IMR-90 (cell line): ENCODE measurements around the gene GLI1. TPM values are rescaled to one million over a fixed set of nuclear protein-coding genes. Genes with fewer than 3 reads are reported as not detected.

Experiments used
- ATAC-seq: fragments of 200-7000 bp; cut with Tn5 transposase; 2 replicates; pipeline ENCODE4 v1.9.1; 2020; ENCODE audit warnings: low read depth, mild to moderate bottlenecking, moderate library complexity
- BruUV-seq: library from RNA; stranded (reverse); fragments of 400-500 nt; replicated peaks from 2 replicates; lab custom pipeline; 2021; lab: Mats Ljungman, UMichigan
- CTCF ChIA-PET: fragments of 300-600 bp; formaldehyde crosslinking; extraction: SDS; loops from one replicate; lab custom pipeline; 2021; ENCODE audit warnings: antibody characterized with exemption; lab: Yijun Ruan, JAX
- POLR2A ChIA-PET: fragments of 300-600 bp; sonication (Branson Sonifier 250); formaldehyde crosslinking; loops from one replicate; lab custom pipeline; 2022; ENCODE audit warnings: antibody characterized with exemption; ENCODE audit not compliant: unreplicated experiment; lab: Charles Lee
- DNase-seq: peaks from one replicate; pipeline ENCODE4 v3.0.0; 2013
- H2AFZ ChIP-seq: replicated peaks from 2 replicates; pipeline ENCODE3; 2013; ENCODE audit warnings: low read length, mild to moderate bottlenecking; ENCODE audit not compliant: poor library complexity
- H2AK5ac ChIP-seq: 2 replicates; pipeline ENCODE4 v1.6.1; 2013; ENCODE audit warnings: low read depth, low read length, inconsistent platforms
- H2AK9ac ChIP-seq: replicated peaks from 2 replicates; pipeline ENCODE3; 2013; ENCODE audit warnings: mild to moderate bottlenecking, low read depth, low read length, moderate library complexity; ENCODE audit not compliant: poor library complexity
- H2BK120ac ChIP-seq: 2 replicates; pipeline ENCODE4 v1.6.1; 2013; ENCODE audit warnings: low read depth, low read length, inconsistent platforms
- H2BK15ac ChIP-seq: 3 replicates; pipeline ENCODE4 v1.6.1; 2013; ENCODE audit warnings: low read depth, low read length, inconsistent platforms
- H2BK20ac ChIP-seq: 2 replicates; pipeline ENCODE4 v1.6.1; 2013; ENCODE audit warnings: low read depth, mild to moderate bottlenecking, inconsistent platforms, low read length, moderate library complexity
- H2BK5ac ChIP-seq: 2 replicates; pipeline ENCODE4 v1.6.1; 2013; ENCODE audit warnings: mild to moderate bottlenecking, low read depth, low read length, inconsistent platforms; ENCODE audit not compliant: poor library complexity, severe bottlenecking
- H3K14ac ChIP-seq: replicated peaks from 2 replicates; pipeline ENCODE4 v1.6.1; 2013; ENCODE audit warnings: low read depth, low read length, inconsistent platforms
- H3K18ac ChIP-seq: 2 replicates; pipeline ENCODE4 v1.6.1; 2013; ENCODE audit warnings: low read depth, low read length, control low read depth
- H3K23ac ChIP-seq: 2 replicates; pipeline ENCODE4 v1.6.1; 2013; ENCODE audit warnings: low read depth, low read length, inconsistent platforms
- H3K27ac ChIP-seq: 2 replicates; pipeline ENCODE4 v1.5.1; 2013; ENCODE audit warnings: mild to moderate bottlenecking, control low read depth, low read length; ENCODE audit not compliant: insufficient read depth
- H3K27me3 ChIP-seq: 2 replicates; pipeline ENCODE4 v1.6.1; 2013; ENCODE audit warnings: low read length; ENCODE audit not compliant: control insufficient read depth, insufficient read depth
- H3K36me3 ChIP-seq: 2 replicates; pipeline ENCODE4 v1.6.1; 2013; ENCODE audit warnings: low read length, mixed read lengths; ENCODE audit not compliant: control insufficient read depth, insufficient read depth
- H3K4ac ChIP-seq: 2 replicates; pipeline ENCODE4 v1.6.1; 2013; ENCODE audit warnings: low read depth, low read length, inconsistent platforms
- H3K4me1 ChIP-seq: 2 replicates; pipeline ENCODE4 v1.6.1; 2013; ENCODE audit warnings: low read length, mixed read lengths; ENCODE audit not compliant: control insufficient read depth, insufficient read depth
- H3K4me2 ChIP-seq: 2 replicates; pipeline ENCODE4 v1.6.1; 2013; ENCODE audit warnings: low read depth, mild to moderate bottlenecking, control low read depth, low read length, moderate library complexity
- H3K4me3 ChIP-seq: 2 replicates; pipeline ENCODE4 v1.5.1; 2013; ENCODE audit warnings: low read depth, mild to moderate bottlenecking, control low read depth, low read length, moderate library complexity; ENCODE audit not compliant: insufficient read depth
- H3K56ac ChIP-seq: 2 replicates; pipeline ENCODE4 v1.6.1; 2013; ENCODE audit warnings: low read length, inconsistent platforms; ENCODE audit not compliant: insufficient read depth; ENCODE audit errors: extremely low read depth
- H3K79me1 ChIP-seq, 2 experiments: 2 replicates each; pipeline ENCODE4 v1.6.1; 2013; ENCODE audit warnings: low read length in 2 of 2, inconsistent platforms in 1 of 2, low read depth in 1 of 2
- H3K9ac ChIP-seq: 2 replicates; pipeline ENCODE4 v1.6.1; 2013; ENCODE audit warnings: low read depth, low read length, control low read depth
- H3K9me1 ChIP-seq: 2 replicates; pipeline ENCODE4 v1.6.1; 2013; ENCODE audit warnings: low read length, inconsistent platforms; ENCODE audit not compliant: insufficient read depth
- H3K9me3 ChIP-seq: 2 replicates; pipeline ENCODE4 v1.6.1; 2013; ENCODE audit warnings: low read length; ENCODE audit not compliant: control insufficient read depth, insufficient read depth
- H4K20me1 ChIP-seq: 2 replicates; pipeline ENCODE4 v1.6.1; 2013; ENCODE audit warnings: low read length, inconsistent platforms; ENCODE audit not compliant: insufficient read depth
- H4K5ac ChIP-seq: 2 replicates; pipeline ENCODE4 v1.6.1; 2013; ENCODE audit warnings: mild to moderate bottlenecking, low read depth, low read length, control low read depth
- H4K8ac ChIP-seq, 2 experiments: 2 replicates each; pipeline ENCODE4 v1.6.1; 2013; ENCODE audit warnings: low read depth in 2 of 2, low read length in 2 of 2, control low read depth in 1 of 2, inconsistent platforms in 1 of 2
- H4K91ac ChIP-seq: 2 replicates; pipeline ENCODE4 v1.6.1; 2013; ENCODE audit warnings: low read depth, low read length, inconsistent platforms; ENCODE audit not compliant: insufficient read depth
- BHLHE40 ChIP-seq: fragments of 150-350 bp; IDR thresholded peaks from 2 replicates; pipeline ENCODE4 v1.6.1; 2016; ENCODE audit warnings: mild to moderate bottlenecking, low read depth, low read length
- CEBPB ChIP-seq: IDR thresholded peaks from 2 replicates; pipeline ENCODE4 v1.6.1; 2012; ENCODE audit warnings: low read depth, low read length, improper control_type of control experiment
- CHD1 ChIP-seq: IDR thresholded peaks from 2 replicates; pipeline ENCODE4 v1.6.1; 2012; ENCODE audit warnings: low read depth, low read length, improper control_type of control experiment
- CTCF ChIP-seq: conservative IDR thresholded peaks from 2 replicates; pipeline ENCODE4 v1.5.1; 2012; ENCODE audit warnings: mild to moderate bottlenecking, low read depth, low read length, improper control_type of control experiment
- ELK1 ChIP-seq: fragments of 150-350 bp; IDR thresholded peaks from 2 replicates; pipeline ENCODE4 v1.6.1; 2016; ENCODE audit warnings: low read depth, mild to moderate bottlenecking, low read length, moderate library complexity, borderline replicate concordance
- FOS ChIP-seq: fragments of 150-350 bp; IDR thresholded peaks from 2 replicates; pipeline ENCODE4 v1.6.1; 2016; ENCODE audit warnings: low read depth, low read length
- MAFK ChIP-seq: IDR thresholded peaks from 2 replicates; pipeline ENCODE4 v1.6.1; 2012; ENCODE audit warnings: low read depth, low read length, improper control_type of control experiment
- MAZ ChIP-seq: IDR thresholded peaks from 2 replicates; pipeline ENCODE4 v1.6.1; 2012; ENCODE audit warnings: low read depth, mild to moderate bottlenecking, low read length, improper control_type of control experiment, moderate library complexity, borderline replicate concordance
- MXI1 ChIP-seq: IDR thresholded peaks from 2 replicates; pipeline ENCODE4 v1.6.1; 2012; ENCODE audit warnings: low read depth, mild to moderate bottlenecking, low read length, moderate library complexity, borderline replicate concordance
- NFE2L2 ChIP-seq: fragments of 150-350 bp; IDR thresholded peaks from 2 replicates; pipeline ENCODE4 v1.6.1; 2016; ENCODE audit warnings: low read depth, mild to moderate bottlenecking, low read length
- RAD21 ChIP-seq: IDR thresholded peaks from 2 replicates; pipeline ENCODE4 v1.6.1; 2012; ENCODE audit warnings: low read length, improper control_type of control experiment
- RCOR1 ChIP-seq: IDR thresholded peaks from 2 replicates; pipeline ENCODE4 v1.6.1; 2012; ENCODE audit warnings: mild to moderate bottlenecking, low read length, improper control_type of control experiment; ENCODE audit not compliant: insufficient replicate concordance
- RFX5 ChIP-seq: IDR thresholded peaks from 2 replicates; pipeline ENCODE4 v1.8.0; 2012; ENCODE audit warnings: low read depth, mild to moderate bottlenecking, low read length, moderate library complexity
- SMC3 ChIP-seq: fragments of 150-350 bp; IDR thresholded peaks from 2 replicates; pipeline ENCODE4 v1.6.1; 2016; ENCODE audit warnings: low read depth, mild to moderate bottlenecking, antibody characterized with exemption, low read length, moderate library complexity
- WGBS, 2 experiments: methylation state at CpG; one replicate each; pipeline versions ENCODE4 v1.1.5 to v1.1.7; 2013; ENCODE audit warnings: missing lambda C conversion rate in 2 of 2; ENCODE audit not compliant: insufficient read length in 1 of 2; ENCODE audit errors: extremely low coverage in 2 of 2; 5-methylcytosine and 5-hydroxymethylcytosine counted together
- dilution Hi-C: fragments of 300-500 bp; cut with HindIII; formaldehyde crosslinking; loops from one replicate; pipeline ENCODE4 v1.14.3; 2018; ENCODE audit warnings: low sequenced_read_pairs; ENCODE audit not compliant: unreplicated experiment
- in situ Hi-C: fragments of 300-500 bp; cut with MboI; formaldehyde crosslinking; loops from 3 replicates; pipeline ENCODE4 v1.14.3; 2019; ENCODE audit warnings: low sequenced_read_pairs, inconsistent platforms, mixed read lengths
- intact Hi-C: fragments of 100-400 bp; cut with micrococcal nuclease; formaldehyde crosslinking; loops from 2 replicates; pipeline ENCODE4 v1.10.0; 2022
- polyA plus RNA-seq, 3 experiments: library from polyadenylated mRNA; depleted of rRNA; stranded (reverse); fragments of >200 nt; gene quantifications; 2 replicates each; pipeline ENCODE4 v1.2.3, GENCODE V29; 2012; ENCODE audit warnings: low replicate concordance in 1 of 3
- total RNA-seq: library from RNA; depleted of rRNA; stranded (reverse); fragments of >200 nt; gene quantifications from 2 replicates; pipeline ENCODE4 v1.2.3, GENCODE V29; 2012

The GLI1 gene
- total and polyA plus RNA-seq, 2 of the 4 experiments (the other 2 are of a cell fraction), result 1.3 to 3.8 TPM

DNA sequence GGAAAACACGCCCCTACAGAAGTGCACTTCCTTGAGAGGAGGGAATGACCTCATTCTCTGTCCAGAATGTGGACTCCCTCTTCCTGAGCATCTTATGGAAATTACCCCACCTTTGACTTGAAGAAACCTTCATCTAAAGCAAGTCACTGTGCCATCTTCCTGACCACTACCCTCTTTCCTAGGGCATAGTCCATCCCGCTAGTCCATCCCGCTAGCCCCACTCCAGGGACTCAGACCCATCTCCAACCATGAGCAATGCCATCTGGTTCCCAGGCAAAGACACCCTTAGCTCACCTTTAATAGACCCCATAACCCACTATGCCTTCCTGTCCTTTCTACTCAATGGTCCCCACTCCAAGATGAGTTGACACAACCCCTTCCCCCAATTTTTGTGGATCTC, 9.5 kb upstream of the GLI1 start:
- no peak overlapping the region for H3K9ac ChIP-seq
- in situ Hi-C loops, result loop anchor here (5.0 kb wide), 2 partner anchors 138 to 183 kb away; no protein-coding TSS in a partner anchor
- dilution Hi-C loops, result no loop called here
- CTCF ChIA-PET, result no interaction called here
- H3K9me3 ChIP-seq, result no peaks in the 10 kb centered on the region
- H4K5ac ChIP-seq, result no peak overlapping the region
- no peak overlapping the region for H2BK120ac ChIP-seq
- H2BK5ac ChIP-seq, result no peak overlapping the region
- ATAC-seq, result no peak
- no peak overlapping the region for H3K4me2 ChIP-seq
- no peak overlapping the region for H3K14ac ChIP-seq
- 48% methylated on average over 2 of the region's 3 CpGs; no CpG with 5 or more reads in 1 of the 2 experiments for WGBS, 2 experiments
- H2BK20ac ChIP-seq, result no peak overlapping the region
- H3K4me3 ChIP-seq, result no peak overlapping the region
- no peaks in the 10 kb centered on the region for H4K20me1 ChIP-seq
- POLR2A ChIA-PET, result no interaction called here
- no peak overlapping the region for H4K91ac ChIP-seq
- H3K79me1 ChIP-seq, result peaks cover 0 to 10% of the 10 kb centered on the region in 2 experiments; a peak in 1 of 4 replicates
- no peak overlapping the region; the same call in 2 of the 3 replicates for H2BK15ac ChIP-seq
- H3K18ac ChIP-seq, result no peak overlapping the region
- H4K8ac ChIP-seq, result no peak overlapping the region
- no peak for DNase-seq
- no peak overlapping the region for H2AK9ac ChIP-seq
- H2AK5ac ChIP-seq, result no peak overlapping the region
- no peaks in the 10 kb centered on the region for H3K27me3 ChIP-seq
- peaks cover 18% of the 10 kb centered on the region for H3K9me1 ChIP-seq
- H3K4ac ChIP-seq, result no peak overlapping the region
- H3K4me1 ChIP-seq, result peaks cover 21% of the 10 kb centered on the region
- intact Hi-C loops, result loop anchor here (5.0 kb wide), 1 partner anchor 78 kb away; no protein-coding TSS in a partner anchor
- no peak overlapping the region for H2AFZ ChIP-seq
- no peak overlapping the region for H3K23ac ChIP-seq
- H3K56ac ChIP-seq, result no peak overlapping the region
- TF ChIP-seq ELK1 (no peak), RFX5 (no peak), MAFK (no peak), RAD21 (no peak), FOS (no peak), CHD1 (no peak), MXI1 (no peak), SMC3 (no peak), CTCF (no peak), CEBPB (no peak), BHLHE40 (no peak), RCOR1 (no peak), NFE2L2 (no peak), MAZ (no peak)
- no peaks in the 10 kb centered on the region for H3K36me3 ChIP-seq
- no TSS peak for BruUV-seq
- no peak overlapping the region for H3K27ac ChIP-seq
